NCI-H510A (cell line): ENCODE results near the gene PLAAT1.

Experiments
- DNase-seq: peaks from one replicate; lab custom pipeline; 2025; lab: John Stamatoyannopoulos, UW

The PLAAT1 gene

GRCh38 chr3:193240850-193241706 is at the start of gene PLAAT1:
Gene PLAAT1, plus strand, starts transcription at chr3:193241222. Its CDS starts 14,429 bp downstream, at chr3:193255651.
- peak; percentile 80 for DNase-seq

- DNase-seq = no peak
Measured at GRCh38 chr3:193194371-193194770, 46.7 kb upstream of the PLAAT1 start.

GRCh38 chr3:193196746-193197145 is 44.3 kb upstream of the PLAAT1 start:
- DNase-seq = no peak

- DNase-seq = peak; percentile 33
Measured at GRCh38 chr3:193207290-193208273, 33.4 kb upstream of the PLAAT1 start.

GRCh38 chr3:193210618-193211017 is 30.4 kb upstream of the PLAAT1 start:
- DNase-seq = no peak

GRCh38 chr3:193211173-193211572 is 29.8 kb upstream of the PLAAT1 start:
- DNase-seq = no peak

GRCh38 chr3:193211984-193212383 is 29.0 kb upstream of the PLAAT1 start:
- no peak for DNase-seq

- no peak for DNase-seq
Measured at GRCh38 chr3:193212844-193213243, 28.2 kb upstream of the PLAAT1 start.

- peak; percentile 12 for DNase-seq
Measured at GRCh38 chr3:193214445-193214844, 26.6 kb upstream of the PLAAT1 start.

- DNase-seq = no peak
Measured at GRCh38 chr3:193225302-193226125, 15.5 kb upstream of the PLAAT1 start.

- DNase-seq = no peak
Measured at GRCh38 chr3:193228206-193228605, 12.8 kb upstream of the PLAAT1 start.

- no peak for DNase-seq
Measured at GRCh38 chr3:193229851-193230420, 11.1 kb upstream of the PLAAT1 start.

GRCh38 chr3:193230610-193231009 is 10.4 kb upstream of the PLAAT1 start:
- DNase-seq = no peak

GRCh38 chr3:193231201-193231600 is 9.8 kb upstream of the PLAAT1 start:
- DNase-seq = no peak

GRCh38 chr3:193236599-193236998 is 4.4 kb upstream of the PLAAT1 start:
- DNase-seq = no peak

GRCh38 chr3:193237030-193237429 is 4.0 kb upstream of the PLAAT1 start:
- DNase-seq = no peak

GRCh38 chr3:193240436-193240849 is 579 bp upstream of the PLAAT1 start:
- no peak for DNase-seq

GRCh38 chr3:193241716-193242115 is 694 bp downstream of the PLAAT1 start:
- no peak for DNase-seq

GRCh38 chr3:193243571-193243970 is 2.5 kb downstream of the PLAAT1 start:
- no peak for DNase-seq

- DNase-seq = no peak
Measured at GRCh38 chr3:193248848-193249468, 7.9 kb downstream of the PLAAT1 start.

- DNase-seq = no peak
Measured at GRCh38 chr3:193250492-193250891, 9.5 kb downstream of the PLAAT1 start.
